Activated CD4-positive, alpha-beta T cell treated with anti-CD3 and anti-CD28 coated beads, Interleukin-2, Interleukin-4, amounts not matched to agents 100 ng/mL and 50 ng/mL, durations not matched to agents 16 hours and 8 hours (primary cell): ENCODE data around the gene ISL1.

Source experiments
- DNase-seq: peaks from one replicate; pipeline ENCODE4 v3.0.0-alpha.2; 2020; ENCODE audit warnings: low spot score

Gene ISL1

GRCh38 chr5:51383131-51384121, at the start of gene ISL1:
Gene ISL1 (plus strand): TSS chr5:51383448. CDS start chr5:51383672, 224 bp downstream.
- peak; percentile 38 for DNase-seq

DNA sequence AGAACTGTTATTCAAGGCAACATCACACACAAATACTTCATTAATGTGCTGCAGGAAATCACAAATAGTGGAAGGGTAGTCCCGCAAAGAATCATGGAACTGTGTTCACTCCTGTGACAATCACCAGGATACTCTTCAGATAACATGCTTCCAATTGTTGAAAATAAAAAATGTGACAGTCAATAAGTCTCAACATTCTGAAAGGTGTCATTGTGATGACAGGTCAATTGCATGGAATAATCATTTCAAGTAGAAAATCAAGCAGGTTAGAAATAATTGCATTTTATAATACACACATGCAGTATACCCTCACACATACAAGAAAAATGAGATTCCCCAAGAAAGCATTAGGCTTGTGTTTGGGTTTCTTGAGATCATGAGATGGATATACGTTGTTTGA, 46.4 kb upstream of the ISL1 start:
- DNase-seq = no peak

DNA sequence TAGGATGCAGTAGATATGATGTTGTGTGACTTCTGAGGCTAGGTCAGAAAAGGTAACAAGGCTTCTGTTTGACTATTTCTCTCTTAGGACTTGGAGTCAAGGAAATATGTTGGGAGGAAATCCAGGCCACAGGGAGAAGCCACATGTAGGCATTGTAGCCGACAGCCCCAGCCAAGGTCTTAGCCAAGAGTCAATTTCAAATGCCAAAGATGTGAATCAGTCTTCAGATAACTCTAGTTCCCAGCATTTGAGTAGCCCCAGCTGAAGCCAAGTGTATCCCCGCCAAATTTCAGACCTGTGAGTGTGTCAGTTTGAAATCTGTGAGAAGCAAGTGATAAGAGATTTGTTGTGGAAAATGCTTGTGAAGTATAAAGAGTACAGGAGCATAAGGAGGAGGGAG, 38.1 kb upstream of the ISL1 start:
- no peak for DNase-seq

DNA sequence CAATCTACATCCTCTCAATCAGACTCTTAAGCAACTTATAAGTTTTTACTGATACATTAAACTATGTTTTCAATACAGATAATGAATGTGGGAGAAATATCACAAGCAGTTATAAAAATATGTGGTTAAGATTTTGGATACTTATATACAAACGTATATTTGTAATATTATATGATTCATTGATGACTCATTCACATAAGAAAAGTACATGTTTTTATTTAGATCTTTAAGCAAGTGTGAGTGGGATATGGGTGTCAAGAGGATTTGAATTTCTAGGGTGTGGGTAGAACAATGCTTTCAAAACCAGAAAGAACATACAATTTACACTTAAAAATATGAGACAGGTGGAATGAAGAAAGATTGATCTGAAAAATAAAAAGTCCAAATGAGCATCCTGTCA, 36.1 kb upstream of the ISL1 start:
- DNase-seq = no peak

DNA sequence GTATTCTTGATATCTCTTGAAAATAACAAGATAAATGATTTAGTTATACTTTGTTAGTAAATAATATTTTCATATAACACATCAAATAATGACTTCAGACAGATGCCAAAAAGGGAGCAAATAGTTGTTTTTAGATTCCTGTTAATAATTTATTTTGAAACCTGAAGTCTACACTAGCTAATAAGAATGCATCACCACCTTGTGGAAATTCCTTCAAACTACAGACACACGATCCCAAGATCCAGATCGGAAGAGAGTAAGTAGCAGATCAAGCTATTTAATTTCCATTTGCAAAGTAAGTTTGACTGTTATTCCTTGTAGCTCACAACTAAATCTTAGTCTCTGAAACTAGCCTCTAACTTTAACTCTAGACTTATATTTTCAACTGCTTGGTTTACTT, 35.5 kb upstream of the ISL1 start:
- no peak for DNase-seq

GRCh38 chr5:51371052-51371451, 12.2 kb upstream of the ISL1 start:
- DNase-seq = no peak

- no peak for DNase-seq
Observed at GRCh38 chr5:51373880-51374523, 9.2 kb upstream of the ISL1 start.

GRCh38 chr5:51375084-51375483, 8.2 kb upstream of the ISL1 start:
- no peak for DNase-seq

- no peak for DNase-seq
Observed at GRCh38 chr5:51376509-51376908, 6.7 kb upstream of the ISL1 start.

GRCh38 chr5:51377151-51378060, 5.8 kb upstream of the ISL1 start:
- no peak for DNase-seq

DNA sequence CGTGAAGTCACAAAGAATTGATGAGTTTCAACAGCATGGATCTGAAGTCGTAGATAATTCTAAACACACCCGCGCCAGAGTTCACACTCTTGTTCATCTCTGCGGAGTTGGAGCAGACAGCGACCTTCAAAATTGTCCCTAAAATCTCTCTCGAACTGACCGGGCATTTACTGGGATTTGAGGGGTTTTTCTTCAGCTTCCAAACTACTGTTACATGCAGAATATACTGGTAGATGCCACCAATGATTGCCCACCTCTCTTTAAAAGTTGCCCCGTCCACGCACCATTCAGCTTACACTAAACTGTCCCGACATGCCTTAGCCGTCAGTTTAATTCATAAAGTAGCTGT, 5.2 kb upstream of the ISL1 start:
- no peak for DNase-seq

GRCh38 chr5:51378448-51379330, 4.6 kb upstream of the ISL1 start:
- DNase-seq = no peak

DNA sequence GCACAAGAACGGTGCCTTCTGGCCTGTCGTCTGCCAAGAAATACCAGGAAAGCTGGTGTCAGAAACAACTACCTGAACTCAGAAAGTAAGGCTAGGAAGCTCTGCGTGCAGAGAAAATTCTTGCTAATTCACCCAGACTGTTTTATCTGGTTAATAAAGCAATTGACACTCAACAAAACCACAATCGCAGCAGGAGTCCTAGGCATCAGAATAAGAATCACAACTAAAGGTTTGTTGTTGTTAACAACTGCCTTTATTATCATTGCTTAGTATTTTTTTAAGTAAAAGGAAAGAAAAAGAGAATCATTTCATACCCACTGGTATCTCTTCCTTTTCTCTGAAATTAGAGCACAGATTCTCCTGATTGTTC, 3.9 kb upstream of the ISL1 start:
- no peak for DNase-seq

DNA sequence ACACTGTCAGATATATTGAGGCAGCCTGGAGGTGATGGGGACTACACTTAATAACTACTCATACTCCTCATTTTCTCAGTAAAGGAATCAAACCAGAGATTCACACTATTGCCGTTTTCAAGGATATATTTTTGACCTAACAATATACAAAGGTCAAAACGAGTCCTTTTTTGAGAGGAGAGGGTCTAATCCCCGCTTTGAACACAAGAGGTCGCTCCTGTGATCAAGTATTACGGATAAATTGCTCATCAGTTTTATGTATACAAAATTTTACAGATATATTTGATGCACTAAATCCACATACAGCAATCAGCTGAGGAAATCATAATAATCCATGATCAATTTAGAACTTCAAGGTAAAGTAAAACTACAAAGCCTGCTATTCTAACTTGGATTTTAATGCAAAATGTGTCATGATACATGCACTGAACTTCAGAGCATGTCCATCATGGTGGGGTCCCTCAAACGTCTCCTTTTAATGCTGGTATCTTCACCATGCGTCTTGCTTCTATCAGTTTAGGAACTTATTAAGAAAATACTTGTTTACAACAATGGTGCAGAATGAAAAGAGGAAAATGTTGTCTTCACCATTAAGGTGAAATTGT, 2.5 kb upstream of the ISL1 start:
- DNase-seq = peak; percentile 29

- DNase-seq = no peak
Observed at GRCh38 chr5:51381761-51382474, 1.3 kb upstream of the ISL1 start.

GRCh38 chr5:51382521-51383130, 622 bp upstream of the ISL1 start:
- DNase-seq = no peak

GRCh38 chr5:51384281-51384840, 1.1 kb downstream of the ISL1 start:
- DNase-seq = no peak

GRCh38 chr5:51385216-51385615, 2.0 kb downstream of the ISL1 start:
- DNase-seq = no peak
